ENCODE measurements around the gene LEO1.
"Not testable (repeated sequence)": the region's sequence is repeated elsewhere in the genome, so short reads cannot be mapped to it uniquely, and the experiment has no call there.

The LEO1 gene

DNA sequence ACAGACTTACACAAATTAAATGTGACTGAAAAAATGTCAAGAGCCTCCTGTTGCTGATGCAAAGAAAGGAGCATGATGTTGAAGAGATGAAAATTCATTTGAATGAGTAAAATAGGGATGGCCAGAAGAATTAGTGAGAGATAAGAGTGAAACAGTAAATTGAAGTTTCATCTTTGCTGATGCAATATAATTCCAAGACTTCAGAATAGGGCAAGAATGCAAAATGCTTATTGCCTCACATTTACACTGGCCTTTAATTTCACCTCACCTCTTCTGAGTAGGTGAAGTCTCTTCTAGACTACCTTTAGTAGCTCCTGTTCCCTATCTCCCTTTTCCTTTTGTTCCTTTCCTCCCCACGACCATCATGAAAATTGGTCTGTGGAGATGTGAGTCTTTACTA lies 32.1 kb upstream of the LEO1 start:
- H3K4me3 ChIP-seq (ENCODE audit: insufficient read depth, low read depth, low read length, poor library complexity, severe bottlenecking), result no peak overlapping the region
- H3K36me3 ChIP-seq (ENCODE audit: control insufficient read depth, insufficient read depth, low read length), result no peaks in the 10 kb centered on the region
- H3K9me3 ChIP-seq (ENCODE audit: control insufficient read depth, low read length), result no peaks in the 10 kb centered on the region
- DNase-seq, result no peak
- H3K4me1 ChIP-seq (ENCODE audit: control insufficient read depth, insufficient read depth, low read length, poor library complexity, severe bottlenecking), result no peaks in the 10 kb centered on the region
- no peaks in the 10 kb centered on the region for H3K27me3 ChIP-seq (replicated peaks; ENCODE audit: control insufficient read depth, insufficient read depth, low read length, poor library complexity, severe bottlenecking)
- no peak overlapping the region for H3K27ac ChIP-seq (ENCODE audit: insufficient read depth, low read length, poor library complexity, severe bottlenecking)

DNA sequence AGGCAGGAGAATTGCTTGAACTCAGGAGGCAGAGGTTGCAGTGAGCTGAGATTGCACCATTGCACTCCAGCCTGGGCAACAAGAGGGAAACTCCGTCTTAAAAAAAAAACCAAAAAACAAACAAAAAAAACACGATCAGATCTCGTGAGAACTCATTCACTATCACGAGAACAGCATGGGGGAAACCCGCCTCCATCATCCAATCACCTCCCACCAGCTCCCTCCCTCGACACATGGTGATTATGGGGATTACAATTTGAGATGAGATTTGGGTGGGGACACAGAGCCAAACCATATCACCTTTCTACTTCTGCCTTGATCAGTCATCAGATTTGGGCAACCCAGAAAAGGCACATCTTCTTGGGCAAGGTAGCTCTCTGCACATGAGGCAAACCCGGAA lies 31.5 kb upstream of the LEO1 start:
- not testable (repeated sequence) for H3K9me3 ChIP-seq (ENCODE audit: control insufficient read depth, low read length); H3K27me3 ChIP-seq (replicated peaks; ENCODE audit: control insufficient read depth, insufficient read depth, low read length, poor library complexity, severe bottlenecking); DNase-seq; H3K36me3 ChIP-seq (ENCODE audit: control insufficient read depth, insufficient read depth, low read length); H3K4me1 ChIP-seq (ENCODE audit: control insufficient read depth, insufficient read depth, low read length, poor library complexity, severe bottlenecking); H3K27ac ChIP-seq (ENCODE audit: insufficient read depth, low read length, poor library complexity, severe bottlenecking); H3K4me3 ChIP-seq (ENCODE audit: insufficient read depth, low read depth, low read length, poor library complexity, severe bottlenecking)

DNA sequence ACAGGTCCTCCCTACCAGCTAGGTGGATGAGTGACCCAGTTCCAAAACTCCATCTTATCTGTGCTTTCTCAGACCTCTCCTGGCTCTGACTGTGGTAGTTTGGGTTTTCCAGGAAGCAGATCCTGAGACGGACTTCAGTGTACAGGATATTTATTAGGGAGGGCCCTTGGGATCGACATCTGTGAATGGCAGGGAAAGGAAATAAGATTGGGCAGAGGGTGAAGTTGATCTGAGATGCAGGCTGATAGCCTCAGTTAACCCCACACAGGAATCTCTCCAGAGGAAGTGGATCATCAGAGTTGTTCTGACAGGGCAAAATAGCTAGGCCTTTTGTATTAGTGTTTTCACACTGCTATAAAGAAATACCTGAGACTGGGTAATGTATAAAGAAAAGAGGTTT lies 30.8 kb upstream of the LEO1 start:
- Histone ChIP-seq H3K27ac (ENCODE audit: insufficient read depth, low read length, poor library complexity, severe bottlenecking) (no peak overlapping the region), H3K36me3 (ENCODE audit: control insufficient read depth, insufficient read depth, low read length) (no peaks in the 10 kb centered on the region), H3K9me3 (ENCODE audit: control insufficient read depth, low read length) (no peaks in the 10 kb centered on the region), H3K4me3 (ENCODE audit: insufficient read depth, low read depth, low read length, poor library complexity, severe bottlenecking) (no peak overlapping the region), H3K4me1 (ENCODE audit: control insufficient read depth, insufficient read depth, low read length, poor library complexity, severe bottlenecking) (no peaks in the 10 kb centered on the region), H3K27me3 (replicated peaks; ENCODE audit: control insufficient read depth, insufficient read depth, low read length, poor library complexity, severe bottlenecking) (no peaks in the 10 kb centered on the region)
- DNase-seq, result no peak

DNA sequence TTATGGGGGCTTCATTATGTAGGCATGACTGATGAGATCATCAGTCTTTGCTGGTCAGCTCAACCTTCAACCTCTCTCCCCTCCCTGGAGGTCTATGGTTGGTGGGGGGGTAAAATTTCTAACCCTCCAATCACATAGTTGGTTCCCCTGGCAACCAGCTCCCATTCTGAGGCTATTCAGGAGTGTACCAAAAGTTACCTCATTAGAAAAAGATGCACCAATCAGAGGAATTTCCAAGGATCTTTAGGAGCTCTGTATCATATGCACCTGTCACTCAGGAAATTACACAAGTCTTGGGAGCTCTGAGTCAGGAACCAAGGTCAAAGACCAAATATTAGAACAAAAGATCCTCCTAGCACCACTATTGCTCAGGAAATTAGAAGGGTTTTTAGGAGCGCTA lies 21.4 kb upstream of the LEO1 start:
- no peak for DNase-seq
- no peaks in the 10 kb centered on the region for H3K36me3 ChIP-seq (ENCODE audit: control insufficient read depth, insufficient read depth, low read length)
- H3K4me1 ChIP-seq (ENCODE audit: control insufficient read depth, insufficient read depth, low read length, poor library complexity, severe bottlenecking), result no peaks in the 10 kb centered on the region
- no peaks in the 10 kb centered on the region for H3K9me3 ChIP-seq (ENCODE audit: control insufficient read depth, low read length)
- H3K4me3 ChIP-seq (ENCODE audit: insufficient read depth, low read depth, low read length, poor library complexity, severe bottlenecking), result no peak overlapping the region
- no peaks in the 10 kb centered on the region for H3K27me3 ChIP-seq (replicated peaks; ENCODE audit: control insufficient read depth, insufficient read depth, low read length, poor library complexity, severe bottlenecking)
- H3K27ac ChIP-seq (ENCODE audit: insufficient read depth, low read length, poor library complexity, severe bottlenecking), result no peak overlapping the region

DNA sequence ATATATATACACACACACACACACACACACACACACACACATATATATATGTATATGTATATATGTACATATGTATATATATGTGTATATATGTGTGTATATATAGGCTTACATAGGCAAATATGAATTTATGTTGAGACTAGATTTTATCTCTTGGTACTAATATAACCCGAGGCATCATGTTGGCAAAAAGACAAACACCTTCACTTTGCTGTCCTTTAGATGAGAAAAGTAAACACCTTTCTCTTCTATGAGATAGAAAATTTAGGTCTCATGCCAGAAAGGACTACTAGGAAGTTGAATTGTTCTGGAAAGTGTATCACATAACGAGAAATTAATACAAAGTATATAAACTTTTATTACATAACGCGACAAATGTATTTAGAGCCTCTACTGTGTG lies 19.6 kb upstream of the LEO1 start:
- H3K27me3 ChIP-seq (replicated peaks; ENCODE audit: control insufficient read depth, insufficient read depth, low read length, poor library complexity, severe bottlenecking), result no peaks in the 10 kb centered on the region
- no peaks in the 10 kb centered on the region for H3K9me3 ChIP-seq (ENCODE audit: control insufficient read depth, low read length)
- no peak overlapping the region for H3K4me3 ChIP-seq (ENCODE audit: insufficient read depth, low read depth, low read length, poor library complexity, severe bottlenecking)
- no peak for DNase-seq
- H3K27ac ChIP-seq (ENCODE audit: insufficient read depth, low read length, poor library complexity, severe bottlenecking), result no peak overlapping the region
- no peaks in the 10 kb centered on the region for H3K36me3 ChIP-seq (ENCODE audit: control insufficient read depth, insufficient read depth, low read length)
- H3K4me1 ChIP-seq (ENCODE audit: control insufficient read depth, insufficient read depth, low read length, poor library complexity, severe bottlenecking), result no peaks in the 10 kb centered on the region

DNA sequence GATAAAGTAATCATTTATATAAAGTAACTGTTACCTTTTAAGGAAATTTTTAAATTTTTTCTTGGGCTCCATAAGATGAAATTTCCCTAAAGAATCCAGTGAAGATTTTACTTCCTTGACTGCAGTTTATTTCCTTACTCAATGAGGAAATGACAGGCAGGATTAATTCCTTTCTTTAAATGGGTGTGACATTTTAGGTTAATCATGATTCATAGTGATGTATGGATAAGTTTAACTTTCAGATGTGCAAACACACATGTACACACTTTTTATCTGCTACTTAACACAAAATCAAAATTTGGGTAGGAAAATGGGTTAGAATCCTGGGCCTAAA lies 11.2 kb upstream of the LEO1 start:
- peaks cover 3% of the 10 kb centered on the region for H3K4me1 ChIP-seq (ENCODE audit: control insufficient read depth, insufficient read depth, low read length, poor library complexity, severe bottlenecking)
- no peak overlapping the region for H3K4me3 ChIP-seq (ENCODE audit: insufficient read depth, low read depth, low read length, poor library complexity, severe bottlenecking)
- no peaks in the 10 kb centered on the region for H3K9me3 ChIP-seq (ENCODE audit: control insufficient read depth, low read length)
- no peaks in the 10 kb centered on the region for H3K27me3 ChIP-seq (replicated peaks; ENCODE audit: control insufficient read depth, insufficient read depth, low read length, poor library complexity, severe bottlenecking)
- H3K27ac ChIP-seq (ENCODE audit: insufficient read depth, low read length, poor library complexity, severe bottlenecking), result no peak overlapping the region
- no peaks in the 10 kb centered on the region for H3K36me3 ChIP-seq (ENCODE audit: control insufficient read depth, insufficient read depth, low read length)
- no peak for DNase-seq

DNA sequence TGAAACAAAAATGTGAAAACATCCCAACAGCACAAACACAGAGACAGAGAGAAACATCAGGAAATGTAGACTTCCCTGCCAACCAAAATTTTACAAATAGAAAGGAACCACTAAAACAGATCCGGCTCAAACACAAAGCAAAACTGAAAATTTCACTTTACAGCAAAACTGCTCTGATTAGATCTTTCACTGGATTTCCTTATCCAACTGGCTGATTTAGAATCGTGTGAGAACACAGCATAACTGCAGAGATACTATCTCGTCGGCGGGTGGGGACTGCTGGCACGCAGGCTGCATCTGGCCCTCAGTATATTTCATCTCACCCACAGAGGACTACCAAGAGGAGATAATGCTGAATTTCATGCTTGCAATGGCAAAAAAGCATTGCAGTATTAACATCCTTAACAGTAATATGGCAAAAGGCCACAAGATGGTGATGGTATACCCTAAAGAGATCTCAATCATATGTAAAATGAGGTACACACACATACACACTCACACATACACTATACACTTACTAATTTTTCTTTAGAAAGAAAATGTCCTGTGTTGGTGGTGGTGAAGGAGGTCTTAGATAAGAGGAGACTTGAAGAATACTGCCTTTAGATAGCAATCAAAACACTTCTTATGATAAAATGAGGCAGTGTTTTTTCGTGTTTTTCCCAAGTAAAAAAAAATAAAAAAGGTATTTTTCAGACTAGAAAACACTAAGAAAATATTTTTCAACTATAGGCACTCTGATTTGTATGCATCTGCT lies 10.6 kb upstream of the LEO1 start:
- peak in 1 of 3 donors; percentile 5 for DNase-seq
- H3K27me3 ChIP-seq (replicated peaks; ENCODE audit: control insufficient read depth, insufficient read depth, low read length, poor library complexity, severe bottlenecking), result no peaks in the 10 kb centered on the region
- H3K36me3 ChIP-seq (ENCODE audit: control insufficient read depth, insufficient read depth, low read length), result no peaks in the 10 kb centered on the region
- H3K4me3 ChIP-seq (ENCODE audit: insufficient read depth, low read depth, low read length, poor library complexity, severe bottlenecking), result no peak overlapping the region
- H3K9me3 ChIP-seq (ENCODE audit: control insufficient read depth, low read length), result no peaks in the 10 kb centered on the region
- H3K4me1 ChIP-seq (ENCODE audit: control insufficient read depth, insufficient read depth, low read length, poor library complexity, severe bottlenecking), result peaks cover 3% of the 10 kb centered on the region
- H3K27ac ChIP-seq (ENCODE audit: insufficient read depth, low read length, poor library complexity, severe bottlenecking), result peak overlapping the region; percentile 5

DNA sequence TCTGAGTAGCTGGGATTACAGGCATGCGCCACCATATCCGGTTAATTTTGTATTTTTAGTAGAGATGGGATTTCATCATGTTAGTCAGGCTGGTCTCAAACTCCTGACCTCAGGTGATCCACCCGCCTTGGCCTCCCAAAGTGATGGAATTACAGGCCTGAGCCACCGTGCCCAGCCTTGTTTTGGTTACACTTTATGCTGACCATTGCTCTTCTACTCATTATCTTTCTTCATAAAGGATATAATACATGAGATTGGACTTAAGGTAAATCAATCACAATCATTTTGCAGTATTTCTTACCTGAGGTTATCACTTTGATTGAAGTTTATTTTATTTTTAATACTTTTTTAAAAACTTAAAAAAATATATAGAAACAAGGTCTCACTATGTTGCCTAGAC lies 2.2 kb upstream of the LEO1 start:
- no peaks in the 10 kb centered on the region for H3K4me1 ChIP-seq (ENCODE audit: control insufficient read depth, insufficient read depth, low read length, poor library complexity, severe bottlenecking)
- no peak for DNase-seq
- H3K27ac ChIP-seq (ENCODE audit: insufficient read depth, low read length, poor library complexity, severe bottlenecking), result no peak overlapping the region
- H3K27me3 ChIP-seq (replicated peaks; ENCODE audit: control insufficient read depth, insufficient read depth, low read length, poor library complexity, severe bottlenecking), result no peaks in the 10 kb centered on the region
- H3K4me3 ChIP-seq (ENCODE audit: insufficient read depth, low read depth, low read length, poor library complexity, severe bottlenecking), result no peak overlapping the region
- no peaks in the 10 kb centered on the region for H3K36me3 ChIP-seq (ENCODE audit: control insufficient read depth, insufficient read depth, low read length)
- no peaks in the 10 kb centered on the region for H3K9me3 ChIP-seq (ENCODE audit: control insufficient read depth, low read length)

DNA sequence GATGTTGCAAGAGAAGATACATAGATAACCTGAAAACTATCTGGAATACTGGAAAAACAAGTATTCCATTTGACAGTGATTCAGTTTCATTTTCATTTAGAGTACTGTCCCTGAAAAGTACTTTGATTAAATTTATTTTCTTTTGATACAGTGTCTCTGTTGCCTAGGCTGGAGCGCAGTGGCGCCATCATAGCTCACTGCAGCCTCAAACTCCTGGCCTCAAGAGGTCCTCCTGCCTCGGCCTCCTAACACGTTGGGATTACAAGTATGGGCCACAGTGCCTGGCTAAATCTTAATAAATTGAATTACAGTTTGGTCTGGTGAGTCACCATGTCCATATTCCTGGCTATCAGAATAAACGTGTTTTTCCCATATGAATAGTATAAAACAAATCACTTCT lies 1.6 kb upstream of the LEO1 start:
- Histone ChIP-seq H3K4me3 (ENCODE audit: insufficient read depth, low read depth, low read length, poor library complexity, severe bottlenecking) (no peak overlapping the region), H3K4me1 (ENCODE audit: control insufficient read depth, insufficient read depth, low read length, poor library complexity, severe bottlenecking) (no peaks in the 10 kb centered on the region), H3K27ac (ENCODE audit: insufficient read depth, low read length, poor library complexity, severe bottlenecking) (no peak overlapping the region), H3K27me3 (replicated peaks; ENCODE audit: control insufficient read depth, insufficient read depth, low read length, poor library complexity, severe bottlenecking) (no peaks in the 10 kb centered on the region), H3K9me3 (ENCODE audit: control insufficient read depth, low read length) (no peaks in the 10 kb centered on the region), H3K36me3 (ENCODE audit: control insufficient read depth, insufficient read depth, low read length) (no peaks in the 10 kb centered on the region)
- no peak for DNase-seq

DNA sequence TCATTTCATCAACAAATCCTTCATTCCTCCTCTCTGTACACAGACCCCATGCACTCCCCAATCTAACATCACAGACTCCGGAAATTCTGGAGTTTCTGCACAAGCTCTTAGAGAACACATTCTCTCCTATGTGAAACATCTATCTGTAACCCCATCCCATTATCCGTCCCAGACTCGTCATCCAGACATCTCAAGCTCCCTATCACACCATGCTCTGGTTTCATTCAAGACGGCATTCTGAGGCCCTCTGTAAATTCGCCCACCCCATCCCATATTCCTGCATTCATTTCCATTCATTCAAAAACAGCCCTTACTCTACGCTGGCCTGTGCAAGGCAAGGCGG lies 575 bp downstream of the LEO1 start:
- DNase-seq, result no peak
- Histone ChIP-seq H3K4me1 (ENCODE audit: control insufficient read depth, insufficient read depth, low read length, poor library complexity, severe bottlenecking) (no peaks in the 10 kb centered on the region), H3K27me3 (replicated peaks; ENCODE audit: control insufficient read depth, insufficient read depth, low read length, poor library complexity, severe bottlenecking) (no peaks in the 10 kb centered on the region), H3K4me3 (ENCODE audit: insufficient read depth, low read depth, low read length, poor library complexity, severe bottlenecking) (peak overlapping the region; percentile 94), H3K9me3 (ENCODE audit: control insufficient read depth, low read length) (no peaks in the 10 kb centered on the region), H3K27ac (ENCODE audit: insufficient read depth, low read length, poor library complexity, severe bottlenecking) (peak overlapping the region; percentile 77), H3K36me3 (ENCODE audit: control insufficient read depth, insufficient read depth, low read length) (no peaks in the 10 kb centered on the region)

Measured in effector memory CD4-positive, alpha-beta T cell (primary cell).